MM.1S (cell line): Measurements from ENCODE around the gene CASZ1.

Experiments used
- CTCF ChIP-seq: fragments of 300-600 bp; sonication (generic); IDR thresholded peaks from 2 replicates; pipeline ENCODE4 v1.5.1; 2016; ENCODE audit warnings: antibody characterized with exemption, low read length, mixed read lengths
- EZH2 ChIP-seq: fragments of 300-600 bp; sonication (generic); optimal IDR thresholded peaks from 2 replicates; pipeline ENCODE3; 2017; ENCODE audit warnings: low read depth, mild to moderate bottlenecking, antibody characterized with exemption, low read length, mixed read lengths
- EZH2phosphoT487 ChIP-seq: fragments of 300-600 bp; sonication (generic); IDR thresholded peaks from 2 replicates; pipeline ENCODE4 v1.6.1; 2018; ENCODE audit warnings: antibody characterized with exemption, low read length

- TF ChIP-seq CTCF: no peak
- no peak for TF ChIP-seq EZH2
- TF ChIP-seq EZH2phosphoT487: no peak
These were observed 71.2 kb downstream of the CASZ1 start for GRCh38 chr1:10724948-10725847.
